A673 (cell line): ENCODE results near the gene KIRREL3. TPM values are rescaled to one million over a fixed set of nuclear protein-coding genes. Genes with fewer than 3 reads are reported as not detected.
A peak's percentile ranks its signal among the peaks of the same experiment; 100 is the strongest.

Experiments
- BruUV-seq: library from RNA; stranded (reverse); fragments of 400-500 nt; replicated peaks from 2 replicates; lab custom pipeline; 2021; lab: Mats Ljungman, UMichigan
- CTCF ChIA-PET: fragments of 300-600 bp; sonication (Branson Sonifier 250); formaldehyde crosslinking; loops from one replicate; lab custom pipeline; 2022; ENCODE audit warnings: antibody characterized with exemption; lab: Charles Lee
- POLR2A ChIA-PET: fragments of 300-600 bp; sonication (Branson Sonifier 250); formaldehyde crosslinking; loops from one replicate; lab custom pipeline; 2022; ENCODE audit warnings: antibody characterized with exemption; ENCODE audit not compliant: low non-redundant PET; lab: Charles Lee
- DNase-seq: peaks from one replicate; pipeline ENCODE4 v3.0.0-alpha.2; 2015; ENCODE audit warnings: low spot score
- H3K27ac ChIP-seq: fragments of 200-600 bp; sonication (generic); 2 replicates; pipeline ENCODE4 v1.5.1; 2016; ENCODE audit warnings: mixed run types, low read depth, mild to moderate bottlenecking, mixed read lengths, antibody characterized with exemption, low read length; ENCODE audit not compliant: poor library complexity, severe bottlenecking
- H3K27me3 ChIP-seq: fragments of 200-600 bp; sonication (generic); replicated peaks from 2 replicates; pipeline ENCODE4 v1.6.1; 2017; ENCODE audit warnings: mixed run types, low read depth, mild to moderate bottlenecking, mixed read lengths, antibody characterized with exemption, low read length; ENCODE audit not compliant: insufficient read depth, poor library complexity
- H3K36me3 ChIP-seq: fragments of 200-600 bp; sonication (generic); 2 replicates; pipeline ENCODE4 v1.6.1; 2016; ENCODE audit warnings: mixed run types, mild to moderate bottlenecking, mixed read lengths, antibody characterized with exemption, low read length; ENCODE audit not compliant: insufficient read depth, poor library complexity, severe bottlenecking
- H3K4me1 ChIP-seq: fragments of 200-600 bp; sonication (generic); 2 replicates; pipeline ENCODE4 v1.6.1; 2017; ENCODE audit warnings: mixed run types, mild to moderate bottlenecking, mixed read lengths, antibody characterized with exemption, low read length; ENCODE audit not compliant: insufficient read depth, poor library complexity, severe bottlenecking
- H3K4me3 ChIP-seq: fragments of 200-600 bp; sonication (generic); 2 replicates; pipeline ENCODE4 v1.5.1; 2016; ENCODE audit warnings: low read depth, mixed run types, mild to moderate bottlenecking, mixed read lengths, low read length; ENCODE audit not compliant: poor library complexity, severe bottlenecking
- H3K9me3 ChIP-seq: fragments of 200-600 bp; sonication (generic); 2 replicates; pipeline ENCODE4 v1.6.1; 2016; ENCODE audit warnings: mixed run types, low read depth, mild to moderate bottlenecking, mixed read lengths, antibody characterized with exemption, low read length; ENCODE audit not compliant: poor library complexity, severe bottlenecking
- EZH2 ChIP-seq: fragments of 200-600 bp; sonication (generic); IDR thresholded peaks from 2 replicates; pipeline ENCODE4 v1.6.1; 2017; ENCODE audit warnings: borderline replicate concordance, low read depth, mild to moderate bottlenecking, mixed read lengths, antibody characterized with exemption, low read length; ENCODE audit not compliant: poor library complexity, severe bottlenecking
- intact Hi-C: fragments of 100-400 bp; cut with micrococcal nuclease; formaldehyde crosslinking; loops from one replicate; pipeline ENCODE4 v1.10.0; 2022; ENCODE audit not compliant: unreplicated experiment
- total RNA-seq: library from RNA; stranded (reverse); gene quantifications from 2 replicates; pipeline ENCODE4 v1.2.3, GENCODE V29; 2021
- TF ChIP-seq, protein P1 (sequence below): fragments of 300-800, 200-600 bp; sonication (generic); conservative IDR thresholded peaks from 2 replicates; pipeline ENCODE4 v1.5.1; 2017; ENCODE audit warnings: low read depth, mild to moderate bottlenecking, antibody characterized with exemption, low read length, moderate library complexity, mixed read lengths

KIRREL3 gene
- total RNA-seq, 1 experiment from 2014 or later: not detected

GRCh38 chr11:126464796-126465195 lies 535.8 kb downstream of the KIRREL3 start:
- ChIA-PET CTCF (interaction anchor here (2.6 kb wide), 1 partner anchor 16 kb away, joined by 12 read pairs; no protein-coding TSS in a partner anchor), POLR2A (interaction anchor here (0.7 kb wide), 1 partner anchor 177 kb away, joined by 8 read pairs; no protein-coding TSS in a partner anchor)
- H3K27ac ChIP-seq: peak overlapping the region; percentile 64
- BruUV-seq: no TSS peak
- no peaks in the 10 kb centered on the region for H3K9me3 ChIP-seq
- H3K36me3 ChIP-seq: no peaks in the 10 kb centered on the region
- no peaks in the 10 kb centered on the region for H3K27me3 ChIP-seq
- H3K4me1 ChIP-seq: peaks cover 44% of the 10 kb centered on the region
- no peak for DNase-seq
- intact Hi-C loops: no loop called here
- H3K4me3 ChIP-seq: no peak overlapping the region
- TF ChIP-seq, protein P1, sequence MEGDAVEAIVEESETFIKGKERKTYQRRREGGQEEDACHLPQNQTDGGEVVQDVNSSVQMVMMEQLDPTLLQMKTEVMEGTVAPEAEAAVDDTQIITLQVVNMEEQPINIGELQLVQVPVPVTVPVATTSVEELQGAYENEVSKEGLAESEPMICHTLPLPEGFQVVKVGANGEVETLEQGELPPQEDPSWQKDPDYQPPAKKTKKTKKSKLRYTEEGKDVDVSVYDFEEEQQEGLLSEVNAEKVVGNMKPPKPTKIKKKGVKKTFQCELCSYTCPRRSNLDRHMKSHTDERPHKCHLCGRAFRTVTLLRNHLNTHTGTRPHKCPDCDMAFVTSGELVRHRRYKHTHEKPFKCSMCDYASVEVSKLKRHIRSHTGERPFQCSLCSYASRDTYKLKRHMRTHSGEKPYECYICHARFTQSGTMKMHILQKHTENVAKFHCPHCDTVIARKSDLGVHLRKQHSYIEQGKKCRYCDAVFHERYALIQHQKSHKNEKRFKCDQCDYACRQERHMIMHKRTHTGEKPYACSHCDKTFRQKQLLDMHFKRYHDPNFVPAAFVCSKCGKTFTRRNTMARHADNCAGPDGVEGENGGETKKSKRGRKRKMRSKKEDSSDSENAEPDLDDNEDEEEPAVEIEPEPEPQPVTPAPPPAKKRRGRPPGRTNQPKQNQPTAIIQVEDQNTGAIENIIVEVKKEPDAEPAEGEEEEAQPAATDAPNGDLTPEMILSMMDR: no peak
- TF ChIP-seq EZH2: no peak

DNA sequence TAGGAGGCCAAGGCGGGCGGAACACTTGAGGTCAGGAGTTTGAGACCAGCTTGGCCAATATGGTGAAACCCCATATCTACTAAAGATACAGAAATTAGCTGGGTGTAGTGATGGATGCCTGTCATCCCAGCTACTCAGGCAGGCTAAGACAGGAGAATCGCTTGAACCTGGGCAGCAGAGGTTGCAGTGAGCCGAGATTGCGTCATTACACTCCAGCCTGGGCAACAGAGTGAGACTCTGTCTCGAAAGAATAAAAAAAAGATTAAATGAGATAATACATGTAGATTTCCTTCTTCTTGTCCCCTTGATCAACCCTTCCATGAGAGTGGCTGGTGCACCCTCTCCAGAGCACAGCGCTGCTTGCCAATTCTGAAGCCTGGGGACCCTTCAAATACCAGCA lies 538.1 kb downstream of the KIRREL3 start:
- Histone ChIP-seq H3K9me3 (no peaks in the 10 kb centered on the region), H3K4me3 (no peak overlapping the region), H3K36me3 (no peaks in the 10 kb centered on the region), H3K27me3 (no peaks in the 10 kb centered on the region), H3K27ac (no peak overlapping the region), H3K4me1 (peaks cover 32% of the 10 kb centered on the region)
- DNase-seq: no peak
- no peak for TF ChIP-seq EZH2
- TF ChIP-seq, protein P1: no peak
- intact Hi-C loops: no loop called here
- ChIA-PET POLR2A (no interaction called here), CTCF (no interaction called here)
- no TSS peak for BruUV-seq

GRCh38 chr11:126461996-126462395 lies 538.6 kb downstream of the KIRREL3 start:
- Histone ChIP-seq H3K36me3 (no peaks in the 10 kb centered on the region), H3K27ac (no peak overlapping the region), H3K9me3 (no peaks in the 10 kb centered on the region), H3K4me1 (peaks cover 28% of the 10 kb centered on the region), H3K27me3 (no peaks in the 10 kb centered on the region), H3K4me3 (no peak overlapping the region)
- ChIA-PET CTCF (no interaction called here), POLR2A (no interaction called here)
- BruUV-seq: no TSS peak
- intact Hi-C loops: no loop called here
- TF ChIP-seq EZH2: no peak
- TF ChIP-seq, protein P1: no peak
- DNase-seq: no peak
